Measurements from ENCODE around the gene BMP2K.
"Not testable (repeated sequence)": the region's sequence is repeated elsewhere in the genome, so short reads cannot be mapped to it uniquely, and the experiment has no call there.

The BMP2K gene

GRCh38 chr4:78868712-78869111 lies 92.6 kb downstream of the BMP2K start:
- DNase-seq = not testable (repeated sequence)

GRCh38 chr4:78870056-78870455 lies 93.9 kb downstream of the BMP2K start:
- DNase-seq = no peak

DNA sequence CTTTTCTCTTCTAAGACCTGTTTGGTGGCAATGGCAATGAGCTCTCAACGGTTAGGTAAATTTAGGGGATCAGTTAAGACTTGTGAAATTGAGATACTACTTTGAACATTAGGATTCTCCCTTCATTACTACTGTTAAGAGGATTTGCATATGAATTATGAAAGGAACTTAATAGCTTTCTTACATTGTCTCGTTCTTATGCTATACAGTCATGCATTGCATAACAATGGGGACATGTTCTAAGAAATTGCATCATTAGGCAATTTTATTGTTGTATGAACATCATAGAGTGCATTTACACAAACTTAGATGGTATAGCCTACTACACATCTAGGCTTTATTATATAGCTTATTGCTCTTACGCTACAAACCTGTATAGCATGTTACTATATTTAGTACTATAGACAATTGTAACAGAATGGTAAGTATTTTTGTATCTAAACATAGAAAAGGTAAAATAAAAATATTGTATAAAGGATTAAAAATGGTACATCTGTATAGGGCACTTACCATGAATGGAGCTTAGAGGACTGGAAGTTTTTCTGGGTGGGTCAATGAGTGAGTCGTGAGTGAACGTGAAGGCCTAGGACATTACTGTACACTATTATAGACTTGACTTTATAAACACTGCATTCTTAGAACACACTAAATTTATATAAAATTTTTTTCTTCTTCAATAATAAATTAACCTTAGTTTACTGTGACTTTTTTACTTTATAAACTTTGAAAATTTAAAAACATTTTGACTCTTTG lies 100.6 kb downstream of the BMP2K start:
- peak; percentile 19 for DNase-seq

GRCh38 chr4:78878031-78878430 lies 101.9 kb downstream of the BMP2K start:
- DNase-seq = no peak

GRCh38 chr4:78880874-78881492 lies 104.8 kb downstream of the BMP2K start:
- DNase-seq = no peak

GRCh38 chr4:78885598-78885997 lies 109.4 kb downstream of the BMP2K start:
- DNase-seq = peak; percentile 49

- DNase-seq = no peak
Observed at GRCh38 chr4:78889955-78890354, 113.8 kb downstream of the BMP2K start.

GRCh38 chr4:78899302-78899701 lies 123.2 kb downstream of the BMP2K start:
- DNase-seq = no peak

GRCh38 chr4:78901882-78902281 lies 125.7 kb downstream of the BMP2K start:
- no peak for DNase-seq

- no peak for DNase-seq
Observed at GRCh38 chr4:78902298-78902697, 126.1 kb downstream of the BMP2K start.

DNA sequence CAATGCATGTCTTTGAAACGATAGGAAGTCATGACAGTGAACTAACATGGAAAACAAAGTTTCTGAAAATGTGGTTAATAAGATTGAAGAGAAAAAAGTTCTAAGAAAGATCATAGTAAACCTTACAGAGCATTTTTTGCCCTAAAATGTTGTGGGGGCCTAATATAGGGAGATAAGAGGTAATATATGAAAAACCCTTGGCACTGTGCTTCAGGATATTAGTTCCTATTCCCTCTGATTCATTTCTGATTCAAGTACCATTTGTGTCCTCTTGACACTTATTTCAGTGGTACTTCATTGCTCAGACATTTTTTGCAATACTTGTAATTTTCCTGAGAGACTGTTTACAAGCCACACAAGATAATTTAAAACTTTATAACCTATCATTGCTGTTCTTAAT lies 128.0 kb downstream of the BMP2K start:
- no peak for DNase-seq

GRCh38 chr4:78907638-78908037 lies 131.5 kb downstream of the BMP2K start:
- DNase-seq = no peak

GRCh38 chr4:78908974-78909373 lies 132.8 kb downstream of the BMP2K start:
- DNase-seq = not testable (repeated sequence)

GRCh38 chr4:78910612-78911011 lies 134.5 kb downstream of the BMP2K start:
- no peak for DNase-seq

DNA sequence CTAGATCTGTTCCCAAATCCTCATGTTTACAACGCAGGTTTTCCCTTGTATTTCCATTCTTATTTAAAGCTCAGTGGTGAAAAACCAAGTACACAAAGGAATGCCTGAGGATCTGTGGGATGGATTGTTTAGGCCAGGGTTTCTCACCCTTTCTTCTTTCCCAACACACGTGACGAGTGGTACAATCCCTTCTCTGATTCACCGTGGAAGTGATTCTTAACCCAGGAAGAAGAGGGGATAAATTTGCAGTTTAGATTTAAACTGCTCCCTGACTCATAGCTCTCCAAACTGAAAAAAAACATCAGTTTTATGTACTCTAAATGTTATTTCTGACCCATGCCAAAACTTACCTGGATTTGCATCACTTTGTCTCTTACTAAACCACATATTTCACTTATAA lies 146.1 kb downstream of the BMP2K start:
- DNase-seq = peak; percentile 45

GRCh38 chr4:78923464-78924312 lies 147.5 kb downstream of the BMP2K start:
- DNase-seq = no peak

GRCh38 chr4:78926826-78927225 lies 150.7 kb downstream of the BMP2K start:
- DNase-seq = no peak

- no peak for DNase-seq
Observed at GRCh38 chr4:78928835-78929234, 152.7 kb downstream of the BMP2K start.

- DNase-seq = no peak
Observed at GRCh38 chr4:78930016-78930629, 154.0 kb downstream of the BMP2K start.

GRCh38 chr4:78936989-78937388 lies 160.8 kb downstream of the BMP2K start:
- no peak for DNase-seq

GRCh38 chr4:78937837-78938236 lies 161.7 kb downstream of the BMP2K start:
- DNase-seq = peak; percentile 26

DNA sequence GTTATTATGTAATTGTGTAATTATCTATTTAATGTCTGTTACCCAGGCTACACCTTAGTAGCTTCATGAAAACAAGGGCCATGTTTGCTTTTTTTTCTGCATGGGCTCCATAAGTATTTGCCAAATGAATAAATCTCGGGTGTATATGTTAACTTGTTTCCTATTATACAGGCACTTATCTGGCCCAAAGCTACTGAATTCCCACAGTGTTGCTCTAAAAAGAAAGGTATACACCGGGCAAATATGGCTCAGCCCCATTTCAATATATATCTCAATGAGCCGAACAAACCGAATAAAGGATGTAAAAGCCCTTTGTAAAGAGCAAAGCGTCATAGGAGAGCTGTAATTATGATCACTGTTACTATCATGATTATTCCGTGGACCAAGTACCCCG lies 162.3 kb downstream of the BMP2K start:
- no peak for DNase-seq

All from fibroblast of skin of right biceps (primary cell).